ENCODE data around the gene TMEM141.

- TF ChIP-seq CTCF (IDR thresholded peaks at IDR 0.05) (no peak), POLR2AphosphoS5 (IDR thresholded peaks at IDR 0.05) (no peak), POLR2A (IDR thresholded peaks at IDR 0.05) (no peak), EP300 (IDR thresholded peaks at IDR 0.05) (no peak)
Observed at GRCh38 chr9:136802321-136802720, 11.2 kb downstream of the TMEM141 start.

All from suprapubic skin (tissue), 4 donors.